ENCODE data around the gene LMNTD2.
A peak's percentile ranks its signal among the peaks of the same experiment; 100 is the strongest.

The LMNTD2 gene

DNA sequence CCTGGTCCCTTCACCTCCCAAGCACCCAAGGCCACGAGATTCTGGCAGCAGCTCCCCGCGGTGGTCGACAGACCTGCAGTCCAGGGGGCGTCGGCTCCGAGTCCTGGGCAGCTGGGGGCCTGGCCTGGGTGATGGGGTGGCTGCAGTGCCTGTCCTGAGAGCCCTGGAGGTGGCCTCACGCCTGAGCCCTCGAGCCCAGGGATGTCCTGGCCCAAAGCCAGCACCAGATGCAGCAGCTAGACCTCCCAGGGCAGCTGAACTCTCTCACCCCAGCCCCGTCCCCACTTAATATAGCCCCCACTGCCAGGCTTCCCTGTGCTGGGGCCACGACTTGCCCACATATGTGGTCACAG, 6.6 kb downstream of the LMNTD2 start:
- Mint-ChIP-seq H3K27ac (no peak overlapping the region), H3K4me3 (peak overlapping the region; percentile 35), H3K4me1 (peaks cover 12% of the 10 kb centered on the region), H3K9me3 (no peaks in the 10 kb centered on the region), H3K36me3 (no peaks in the 10 kb centered on the region), H3K27me3 (no peaks in the 10 kb centered on the region)
- ATAC-seq = no peak

DNA sequence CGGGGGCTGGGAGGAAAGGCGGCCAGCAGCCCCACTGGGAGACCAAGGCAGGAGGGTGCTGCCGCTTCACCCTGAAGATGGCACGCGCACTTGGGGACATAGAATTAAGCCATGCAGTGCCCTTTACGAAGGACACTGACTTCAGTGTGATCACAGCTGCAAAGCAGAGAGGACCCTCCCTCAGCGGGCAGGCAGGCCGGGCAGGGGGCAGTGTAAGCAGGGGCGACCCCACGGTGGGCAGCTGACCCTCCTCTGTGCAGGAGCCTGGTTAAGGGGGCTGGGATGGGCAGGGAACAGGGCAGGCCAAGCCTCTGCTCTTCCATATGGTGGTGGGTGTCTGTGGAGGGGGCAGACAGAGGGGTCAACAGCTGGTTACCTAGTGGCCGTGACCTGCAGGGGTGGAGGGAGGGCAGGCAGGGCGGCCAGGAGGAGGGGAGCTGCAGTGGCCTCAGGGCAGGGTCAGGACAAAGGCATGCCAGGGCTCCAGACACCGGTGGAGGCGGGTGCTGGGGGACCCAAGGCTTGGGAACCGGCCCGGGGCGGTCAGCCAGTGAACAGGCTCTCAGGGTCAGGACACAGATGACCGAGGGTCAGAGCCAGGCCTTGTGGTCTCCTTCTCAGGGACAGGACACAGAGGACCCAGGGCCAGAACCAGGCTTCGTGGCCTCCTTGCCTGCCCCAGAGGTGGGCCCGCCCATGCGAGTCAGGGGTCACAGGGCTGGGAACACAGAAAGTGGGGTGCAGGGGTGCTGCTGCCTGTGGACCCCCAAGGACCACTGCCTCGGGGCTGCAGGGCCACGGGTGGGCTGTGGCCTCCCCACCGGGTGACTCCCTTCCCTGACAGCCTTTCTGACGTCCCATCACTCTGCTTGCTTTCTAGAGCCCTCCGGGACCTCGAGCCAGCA, 7.2 kb downstream of the LMNTD2 start:
- H3K36me3 Mint-ChIP-seq = no peaks in the 10 kb centered on the region
- no peaks in the 10 kb centered on the region for H3K9me3 Mint-ChIP-seq
- ATAC-seq = no peak
- no peak overlapping the region for H3K27ac Mint-ChIP-seq
- peaks cover 16% of the 10 kb centered on the region for H3K4me1 Mint-ChIP-seq
- no peak overlapping the region for H3K4me3 Mint-ChIP-seq
- H3K27me3 Mint-ChIP-seq = no peaks in the 10 kb centered on the region

DNA sequence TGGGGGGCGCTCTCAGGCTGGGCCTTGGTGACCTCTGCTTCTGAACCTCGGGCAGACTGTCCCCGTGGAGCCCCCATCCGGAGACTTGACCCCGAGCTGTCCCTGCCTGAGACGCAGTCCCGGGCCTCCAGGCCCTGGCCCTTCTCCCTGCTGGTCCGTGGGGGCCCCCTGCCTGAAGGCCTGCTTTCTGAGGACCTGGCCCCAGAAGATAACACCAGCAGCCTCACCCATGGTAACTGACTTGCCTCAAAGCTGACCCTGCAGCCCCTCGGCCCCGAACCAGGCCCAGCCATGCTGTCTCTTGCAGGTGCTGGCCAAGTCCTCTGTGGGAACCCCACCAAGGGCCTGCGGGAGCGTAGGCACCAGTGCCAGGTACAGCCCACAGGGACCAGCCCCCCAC, 8.9 kb downstream of the LMNTD2 start:
- Mint-ChIP-seq H3K4me3 (no peak overlapping the region), H3K27ac (no peak overlapping the region), H3K27me3 (no peaks in the 10 kb centered on the region), H3K9me3 (no peaks in the 10 kb centered on the region), H3K36me3 (no peaks in the 10 kb centered on the region), H3K4me1 (peaks cover 15% of the 10 kb centered on the region)
- no peak for ATAC-seq

DNA sequence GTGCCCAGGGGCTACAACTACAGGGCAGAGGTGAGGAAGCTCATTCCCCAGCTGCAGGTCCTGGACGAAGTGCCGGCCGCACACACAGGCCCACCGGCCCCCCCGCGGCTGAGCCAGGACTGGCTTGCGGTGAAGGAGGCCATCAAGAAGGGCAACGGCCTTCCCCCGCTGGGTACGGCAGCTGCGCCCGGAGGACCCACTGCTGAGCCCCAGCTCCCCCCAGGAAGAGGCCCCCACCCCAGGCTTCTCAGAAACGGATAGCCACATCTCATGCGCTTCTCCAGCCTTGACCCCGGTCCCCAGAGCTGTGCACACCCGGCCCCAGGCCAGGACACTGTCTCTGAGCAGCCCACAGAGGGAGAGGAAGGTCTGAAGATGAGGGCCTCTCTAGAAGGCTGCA, 9.4 kb downstream of the LMNTD2 start:
- no peak overlapping the region for H3K27ac Mint-ChIP-seq
- ATAC-seq = no peak

DNA sequence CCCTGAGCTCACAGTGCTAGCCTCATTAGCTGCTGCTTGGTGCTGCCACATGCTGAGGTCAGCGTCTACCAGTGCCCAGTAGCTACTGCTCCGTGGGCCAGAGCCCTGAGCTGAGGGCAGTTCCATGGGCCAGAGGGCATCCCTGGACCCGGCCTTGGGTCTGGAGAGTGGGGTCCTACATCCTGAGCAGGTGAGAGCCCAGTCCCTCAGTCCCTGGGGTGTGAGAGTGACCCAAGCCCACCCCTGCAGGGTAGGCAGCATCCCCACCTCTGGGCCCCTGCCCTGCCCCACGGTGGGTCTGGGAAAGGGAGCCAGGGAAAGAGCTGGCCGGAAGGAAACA, 9.8 kb downstream of the LMNTD2 start:
- no peaks in the 10 kb centered on the region for H3K36me3 Mint-ChIP-seq
- H3K4me1 Mint-ChIP-seq = peaks cover 10% of the 10 kb centered on the region
- H3K4me3 Mint-ChIP-seq = no peak overlapping the region
- H3K27ac Mint-ChIP-seq = no peak overlapping the region
- H3K9me3 Mint-ChIP-seq = no peaks in the 10 kb centered on the region
- ATAC-seq = no peak
- no peaks in the 10 kb centered on the region for H3K27me3 Mint-ChIP-seq

More for the DNA sequence above, 9.4 kb downstream of the LMNTD2 start:
- no peaks in the 10 kb centered on the region for H3K27me3 Mint-ChIP-seq
- no peaks in the 10 kb centered on the region for H3K9me3 Mint-ChIP-seq
- H3K36me3 Mint-ChIP-seq = no peaks in the 10 kb centered on the region
- H3K4me3 Mint-ChIP-seq = no peak overlapping the region
- peaks cover 11% of the 10 kb centered on the region for H3K4me1 Mint-ChIP-seq

DNA sequence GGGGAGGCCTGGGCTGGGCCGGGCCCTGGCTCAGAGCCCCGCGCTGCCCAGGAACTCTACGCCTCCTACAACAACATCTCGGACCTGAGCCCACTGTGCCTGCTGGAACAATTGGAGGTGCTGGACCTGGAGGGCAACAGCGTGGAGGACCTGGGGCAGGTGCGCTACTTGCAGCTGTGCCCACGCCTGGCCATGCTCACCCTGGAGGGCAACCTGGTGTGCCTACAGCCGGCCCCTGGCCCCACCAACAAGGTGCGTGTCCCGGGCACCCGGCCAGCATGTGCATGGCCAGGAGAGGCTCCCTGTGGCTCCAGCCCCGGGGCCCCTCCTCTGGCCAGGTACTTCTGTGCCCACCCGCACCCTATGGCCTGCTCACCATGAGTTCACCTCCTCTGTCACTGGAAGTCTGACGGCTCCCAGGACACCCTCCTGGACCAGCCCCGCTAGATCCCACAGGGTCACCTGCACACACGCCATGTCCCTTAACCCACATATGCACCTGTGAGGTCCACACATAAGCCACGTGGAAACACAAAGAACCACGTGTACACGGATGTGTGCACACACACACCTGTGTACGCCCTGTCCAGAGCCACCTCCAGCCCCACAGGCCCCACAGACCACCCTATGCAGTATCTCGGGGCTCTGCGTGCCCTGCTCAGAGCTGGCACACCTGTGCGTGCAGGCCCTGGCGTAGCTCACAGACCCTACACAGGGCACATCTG, 10.4 kb downstream of the LMNTD2 start:
- H3K27me3 Mint-ChIP-seq = no peaks in the 10 kb centered on the region

DNA sequence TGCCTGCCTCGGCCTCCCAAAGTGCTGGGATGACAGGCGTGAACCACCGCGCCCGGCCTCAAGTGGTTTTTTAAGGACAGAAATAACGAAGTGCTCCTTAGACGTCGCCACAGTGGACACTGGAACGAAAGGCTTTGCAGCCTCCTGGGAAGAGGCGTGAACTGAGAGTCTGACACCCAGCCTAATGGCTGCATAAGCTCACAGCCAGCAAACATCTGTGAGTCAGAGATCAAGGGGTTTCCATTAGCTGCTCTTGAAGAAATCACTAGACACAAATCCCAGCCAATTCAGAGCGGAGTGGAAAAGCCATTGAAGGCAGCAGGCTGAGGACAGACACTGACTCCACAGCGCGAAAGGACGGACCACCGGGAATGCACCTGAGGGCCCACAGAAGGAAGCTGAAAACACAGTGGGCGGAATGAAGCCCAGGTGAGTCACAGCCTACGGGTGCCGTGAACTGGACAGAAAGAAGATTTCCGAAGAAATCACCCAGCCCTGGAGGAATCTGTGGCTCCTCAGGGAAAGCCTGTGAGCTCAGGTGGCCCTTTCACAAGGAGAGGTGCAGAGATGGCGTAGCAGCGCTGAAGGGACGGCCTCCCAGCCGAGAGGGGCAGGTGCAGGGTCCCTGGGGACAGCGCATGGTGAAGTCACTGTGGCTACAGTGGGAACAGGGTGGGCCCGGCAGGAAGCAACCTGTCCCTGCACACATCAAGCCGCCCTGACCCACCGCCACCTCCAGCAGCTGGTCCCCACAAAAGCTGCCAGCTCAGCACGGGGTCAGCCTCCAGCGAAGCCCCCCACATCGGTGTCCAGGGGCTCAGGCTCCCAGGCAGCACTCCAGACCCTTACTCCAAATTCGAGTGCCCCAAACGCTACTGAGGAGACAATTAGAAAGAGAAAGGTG, 11.6 kb downstream of the LMNTD2 start:
- no peaks in the 10 kb centered on the region for H3K36me3 Mint-ChIP-seq

More for the DNA sequence above, 10.4 kb downstream of the LMNTD2 start:
- Mint-ChIP-seq H3K27ac (no peak overlapping the region), H3K4me3 (no peak overlapping the region), H3K36me3 (no peaks in the 10 kb centered on the region), H3K9me3 (no peaks in the 10 kb centered on the region), H3K4me1 (peaks cover 10% of the 10 kb centered on the region)
- ATAC-seq = no peak

DNA sequence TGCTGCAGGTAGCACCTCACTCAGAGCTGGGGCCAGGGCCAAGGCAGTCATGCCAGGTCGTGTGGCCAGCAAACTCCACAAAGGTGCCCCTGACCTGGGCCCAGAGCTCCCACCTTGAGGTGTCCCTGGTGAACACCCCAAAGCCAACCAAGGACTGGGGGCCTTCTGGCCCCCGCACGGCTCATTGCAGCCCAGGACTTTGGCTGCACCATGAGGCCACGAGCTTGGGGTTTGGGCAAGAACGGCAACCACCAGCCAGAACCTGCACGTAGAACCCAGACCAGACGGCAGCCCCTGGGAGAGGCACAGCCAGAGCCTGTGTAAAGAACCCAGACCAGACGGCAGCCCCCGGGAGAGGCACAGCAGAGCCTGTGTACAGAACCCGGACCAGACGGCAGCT, 15.4 kb downstream of the LMNTD2 start:
- Mint-ChIP-seq H3K9me3 (no peaks in the 10 kb centered on the region), H3K27me3 (no peaks in the 10 kb centered on the region), H3K4me3 (no peak overlapping the region), H3K27ac (no peak overlapping the region), H3K4me1 (peaks cover 10% of the 10 kb centered on the region), H3K36me3 (no peaks in the 10 kb centered on the region)
- ATAC-seq = no peak

More for the DNA sequence above, 11.6 kb downstream of the LMNTD2 start:
- no peak overlapping the region for H3K27ac Mint-ChIP-seq
- H3K9me3 Mint-ChIP-seq = no peaks in the 10 kb centered on the region
- peaks cover 10% of the 10 kb centered on the region for H3K4me1 Mint-ChIP-seq
- H3K4me3 Mint-ChIP-seq = peak overlapping the region; percentile 16
- peak; percentile 51 for ATAC-seq
- no peaks in the 10 kb centered on the region for H3K27me3 Mint-ChIP-seq

DNA sequence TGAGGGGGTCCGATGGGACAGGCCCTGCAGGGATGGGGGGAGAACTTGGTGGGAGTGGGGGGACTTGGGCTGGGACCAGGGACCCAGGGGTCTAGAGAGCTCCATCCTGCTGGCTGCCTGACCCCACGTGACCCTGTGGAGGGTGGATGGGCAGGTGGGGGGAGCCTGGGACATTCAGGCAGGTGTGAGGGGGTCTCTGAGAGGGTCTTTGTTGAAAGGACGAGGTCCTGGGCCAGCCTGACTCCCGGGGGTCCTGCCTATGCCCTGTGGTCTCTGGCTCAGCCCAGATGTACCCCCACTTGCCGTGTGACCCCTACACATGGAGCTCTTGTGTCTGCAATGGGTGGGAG, 15.7 kb downstream of the LMNTD2 start:
- Mint-ChIP-seq H3K27me3 (no peaks in the 10 kb centered on the region), H3K4me1 (peaks cover 10% of the 10 kb centered on the region), H3K36me3 (no peaks in the 10 kb centered on the region), H3K27ac (no peak overlapping the region), H3K4me3 (no peak overlapping the region), H3K9me3 (no peaks in the 10 kb centered on the region)
- no peak for ATAC-seq

DNA sequence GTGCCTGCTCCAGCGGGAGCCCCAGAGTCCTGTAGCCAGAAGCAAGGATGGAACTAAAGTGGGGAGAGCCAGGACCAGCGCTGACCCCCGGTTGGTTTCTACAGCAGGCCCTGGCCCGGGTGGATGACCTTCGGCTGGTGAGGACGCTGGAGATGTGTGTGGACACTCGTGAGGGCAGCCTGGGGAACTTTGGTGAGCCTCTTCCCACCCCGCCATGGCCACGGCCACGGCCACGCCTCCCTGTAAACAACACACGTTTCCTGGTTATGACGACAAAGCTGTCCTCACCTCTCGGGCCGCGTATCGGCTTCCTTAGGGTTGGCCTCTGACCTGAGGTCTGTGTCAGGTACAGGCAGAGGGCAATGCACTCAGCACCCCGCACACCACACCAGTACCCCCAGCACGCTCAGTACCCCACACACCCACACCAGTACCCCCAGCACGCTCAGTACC, 19.1 kb downstream of the LMNTD2 start:
- Mint-ChIP-seq H3K4me1 (peaks cover 21% of the 10 kb centered on the region), H3K4me3 (no peak overlapping the region), H3K9me3 (no peaks in the 10 kb centered on the region), H3K27ac (no peak overlapping the region), H3K27me3 (no peaks in the 10 kb centered on the region), H3K36me3 (no peaks in the 10 kb centered on the region)
- no peak for ATAC-seq

DNA sequence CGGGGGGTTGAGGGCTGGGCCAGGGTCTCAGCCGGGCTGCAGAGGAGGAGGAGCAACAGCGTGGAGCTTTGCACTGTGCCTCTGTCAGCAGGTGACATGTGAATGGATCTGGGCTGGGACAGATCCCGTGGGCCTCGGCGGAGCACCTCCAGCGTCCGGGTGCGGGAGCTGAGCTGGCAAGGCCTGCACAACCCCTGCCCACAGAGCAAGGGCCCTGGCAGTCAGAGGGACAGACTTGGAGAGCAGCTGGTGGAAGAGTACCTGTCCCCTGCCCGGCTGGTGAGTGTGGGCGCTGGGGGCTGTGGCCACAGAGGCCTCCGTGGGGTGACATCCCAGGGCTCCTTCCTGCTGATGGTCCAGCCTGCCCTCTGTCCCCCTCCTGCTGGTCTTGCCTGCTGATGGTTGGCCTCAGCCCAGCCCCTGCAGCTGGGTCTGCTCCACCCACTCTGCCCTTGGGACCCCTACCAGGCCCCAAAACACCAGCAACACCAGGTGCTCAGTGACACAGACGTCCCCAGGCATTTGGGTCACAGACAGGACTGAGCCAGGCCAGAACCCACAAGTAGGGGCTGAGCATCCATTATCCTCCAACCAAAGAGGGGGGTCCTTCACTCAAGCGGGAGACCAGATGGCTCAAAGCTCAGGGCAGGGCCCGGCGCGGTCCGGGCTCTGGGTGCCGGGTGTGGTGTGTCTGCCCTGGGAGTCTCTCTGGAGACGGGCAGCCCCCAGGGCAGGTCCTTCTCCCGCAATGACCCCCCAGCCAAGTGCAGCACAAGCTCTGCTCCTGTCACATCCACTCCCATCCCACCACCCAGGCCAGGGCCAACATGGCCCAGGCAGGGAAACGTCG, 19.7 kb downstream of the LMNTD2 start:
- Mint-ChIP-seq H3K27me3 (no peaks in the 10 kb centered on the region), H3K36me3 (no peaks in the 10 kb centered on the region), H3K4me3 (peak overlapping the region; percentile 38), H3K9me3 (no peaks in the 10 kb centered on the region), H3K27ac (no peak overlapping the region), H3K4me1 (peaks cover 26% of the 10 kb centered on the region)
- ATAC-seq = no peak

DNA sequence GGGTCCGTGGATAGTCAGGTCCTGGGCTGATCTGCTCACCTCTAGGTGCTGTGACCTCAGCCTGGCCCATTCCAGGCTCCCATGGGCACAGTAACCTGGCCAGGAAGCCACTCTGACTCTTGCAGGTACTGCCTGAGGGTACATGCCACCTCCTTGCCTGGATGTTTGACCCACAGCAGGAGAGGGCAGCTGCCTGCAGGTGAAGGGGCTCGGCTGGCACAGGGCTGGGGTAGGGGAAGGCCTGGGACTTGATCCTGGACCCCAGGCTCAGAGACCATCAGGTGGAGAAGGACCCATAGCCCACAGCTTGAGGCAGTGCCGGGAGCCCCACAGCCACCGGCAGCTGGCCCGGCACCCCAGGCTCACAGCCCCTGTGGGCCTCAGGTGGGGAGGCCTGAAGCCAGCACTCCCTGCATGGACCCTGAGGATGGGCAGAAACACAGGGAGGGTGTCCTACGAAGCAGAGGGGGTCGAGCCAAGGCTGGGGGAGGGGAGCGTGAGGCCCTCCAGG, 20.5 kb downstream of the LMNTD2 start:
- Mint-ChIP-seq H3K27me3 (no peaks in the 10 kb centered on the region), H3K27ac (no peak overlapping the region), H3K4me3 (no peak overlapping the region), H3K9me3 (no peaks in the 10 kb centered on the region), H3K36me3 (no peaks in the 10 kb centered on the region), H3K4me1 (peaks cover 26% of the 10 kb centered on the region)
- no peak for ATAC-seq

DNA sequence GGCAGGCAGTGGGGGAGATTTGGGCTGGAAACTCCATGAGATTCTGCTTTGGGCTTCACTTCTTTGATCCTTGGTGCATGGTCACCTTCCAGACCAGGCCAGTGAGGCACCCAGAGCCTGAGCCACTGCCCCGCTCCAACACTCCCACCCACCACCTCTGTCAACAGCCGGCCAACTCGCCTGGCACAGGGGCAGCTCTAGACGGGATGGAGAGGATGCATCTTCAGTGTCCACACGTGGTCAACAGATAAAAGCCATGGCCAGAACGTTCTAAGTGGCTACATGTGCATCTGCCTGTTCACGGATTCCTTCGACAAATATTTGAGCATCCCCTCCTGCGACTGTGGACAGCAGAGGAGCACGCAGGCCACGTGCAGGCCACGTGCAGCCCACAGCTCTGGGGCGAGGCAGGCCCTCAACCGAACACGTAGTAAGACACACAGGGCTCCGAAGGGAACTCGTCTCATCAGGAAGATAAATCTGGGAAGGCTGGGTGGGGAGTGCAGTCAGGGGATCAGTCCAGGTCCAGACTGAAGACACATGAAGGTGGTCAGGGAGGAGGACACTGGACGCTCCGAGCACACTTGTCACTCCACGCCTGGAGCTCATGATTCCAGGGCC, 22.0 kb downstream of the LMNTD2 start:
- H3K4me1 Mint-ChIP-seq = peaks cover 36% of the 10 kb centered on the region
- no peaks in the 10 kb centered on the region for H3K36me3 Mint-ChIP-seq
- ATAC-seq = no peak
- no peak overlapping the region for H3K27ac Mint-ChIP-seq
- no peak overlapping the region for H3K4me3 Mint-ChIP-seq
- no peaks in the 10 kb centered on the region for H3K9me3 Mint-ChIP-seq
- no peaks in the 10 kb centered on the region for H3K27me3 Mint-ChIP-seq

Measured in stimulated activated memory B cell treated with anti-CD40 and anti-IgM and Interleukin-4, amounts not matched to agents 10 μg/mL and 1 μg/mL and 100 μg/mL, for 72 hours (primary cell).